GM21423 (cell line): ENCODE data around the gene JMJD7.
"Not testable (repeated sequence)": the region's sequence is repeated elsewhere in the genome, so short reads cannot be mapped to it uniquely, and the experiment has no call there.

Experiments used
- ATAC-seq: cut with Tn5 transposase; IDR thresholded peaks from one replicate; pipeline ENCODE4 v1.9.1; 2021; ENCODE audit warnings: mild to moderate bottlenecking, moderate library complexity; ENCODE audit not compliant: unreplicated experiment

JMJD7 gene

GRCh38 chr15:41821831-41822230, 6.1 kb upstream of the JMJD7 start:
- ATAC-seq: no peak

GRCh38 chr15:41822471-41822870, 5.4 kb upstream of the JMJD7 start:
- ATAC-seq: no peak

GRCh38 chr15:41822957-41823356, 4.9 kb upstream of the JMJD7 start:
- ATAC-seq: no peak

DNA sequence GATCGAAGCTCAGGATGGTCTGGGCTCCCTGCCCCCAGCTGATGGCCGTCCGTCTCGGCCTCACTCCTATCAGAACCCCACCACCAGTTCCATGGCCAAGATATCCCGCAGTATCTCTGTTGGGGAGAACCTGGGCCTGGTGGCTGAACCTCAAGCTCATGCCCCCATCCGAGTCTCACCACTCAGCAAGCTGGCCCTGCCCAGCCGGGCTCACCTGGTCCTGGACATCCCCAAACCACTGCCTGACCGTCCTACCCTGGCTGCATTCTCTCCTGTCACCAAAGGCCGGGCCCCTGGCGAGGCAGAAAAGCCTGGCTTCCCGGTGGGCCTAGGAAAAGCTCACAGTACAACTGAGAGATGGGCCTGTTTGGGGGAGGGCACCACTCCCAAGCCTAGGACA, 4.4 kb upstream of the JMJD7 start:
- ATAC-seq: no peak

DNA sequence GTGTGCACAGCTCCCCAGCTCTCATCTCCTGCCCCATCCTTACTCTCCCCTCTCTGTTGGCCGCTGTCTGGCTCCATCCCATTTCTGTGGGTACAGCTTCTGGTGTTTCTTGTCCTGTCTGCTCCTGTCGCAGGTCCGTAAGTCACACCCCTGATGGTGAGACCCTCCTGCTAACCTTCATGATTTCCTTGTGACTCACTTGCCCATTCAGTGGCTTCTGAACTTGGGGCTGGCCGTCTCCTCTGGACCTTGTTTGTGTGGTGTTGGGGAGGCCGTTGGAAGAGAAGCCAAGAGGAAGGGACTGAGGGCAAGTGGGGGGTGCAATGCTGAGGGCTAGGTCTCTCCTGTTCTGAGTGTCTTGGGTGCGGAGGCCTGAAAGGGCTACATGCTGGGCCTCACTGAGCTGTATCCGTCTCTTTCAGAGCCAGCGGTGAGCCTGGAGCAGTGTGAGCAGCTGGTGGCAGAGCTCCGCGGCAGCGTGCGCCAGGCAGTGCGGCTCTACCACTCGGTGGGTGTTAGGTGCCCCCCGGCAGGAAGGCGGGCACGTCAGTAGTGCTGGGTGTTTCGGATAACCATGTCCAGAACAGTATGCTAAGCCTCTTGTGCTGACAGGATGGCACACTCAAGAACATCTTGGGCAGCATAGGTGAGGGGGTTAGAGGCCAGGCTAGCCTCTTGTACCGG, 3.7 kb upstream of the JMJD7 start:
- no peak for ATAC-seq

DNA sequence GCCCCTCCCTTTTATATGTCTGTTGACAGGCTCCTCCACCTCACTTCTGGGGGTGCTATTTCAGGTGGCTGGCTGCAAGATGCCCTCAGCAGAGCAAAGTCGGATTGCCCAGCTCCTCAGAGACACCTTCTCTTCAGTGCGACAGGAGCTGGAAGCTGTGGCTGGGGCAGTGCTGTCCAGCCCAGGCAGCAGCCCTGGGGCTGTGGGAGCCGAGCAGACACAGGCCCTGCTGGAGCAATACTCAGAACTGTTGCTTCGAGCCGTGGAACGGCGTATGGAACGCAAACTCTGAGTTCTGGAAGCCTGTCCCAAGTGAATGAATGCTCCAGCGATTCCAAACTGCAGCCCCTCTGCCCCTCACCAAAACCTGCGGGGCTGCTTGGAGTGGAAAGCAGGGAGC, 2.7 kb upstream of the JMJD7 start:
- no peak for ATAC-seq

- ATAC-seq: no peak
Observed at GRCh38 chr15:41825572-41826535, 2.0 kb upstream of the JMJD7 start.

DNA sequence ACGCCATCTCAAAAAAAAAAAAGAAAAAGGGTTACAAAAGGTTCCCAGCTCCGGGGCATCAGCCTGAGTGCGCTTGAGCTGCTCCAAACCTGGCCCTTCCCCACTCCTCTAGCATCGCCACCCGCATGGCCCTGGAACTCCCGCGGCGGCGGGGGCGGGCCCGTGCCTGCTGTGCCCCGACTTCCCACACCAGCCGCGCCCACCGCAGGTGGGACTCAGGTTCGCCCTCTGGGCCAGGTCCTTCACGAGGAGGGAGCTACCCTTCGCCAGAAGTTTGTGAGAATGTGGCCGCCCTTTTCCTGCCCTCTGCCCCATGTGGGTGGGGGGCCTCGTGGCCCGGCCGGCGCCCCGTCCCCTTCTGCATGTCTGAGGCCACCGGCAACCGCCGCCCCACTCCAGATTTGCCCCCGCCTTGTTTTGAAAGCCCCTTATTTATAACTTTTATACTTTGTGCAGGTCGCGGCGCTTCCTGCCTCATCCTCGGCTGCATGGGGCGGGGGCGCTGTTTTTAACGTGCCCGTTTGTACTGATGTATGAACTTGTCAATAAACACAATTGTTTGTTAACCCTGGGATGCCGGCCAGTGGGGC, 507 bp upstream of the JMJD7 start:
- no peak for ATAC-seq

DNA sequence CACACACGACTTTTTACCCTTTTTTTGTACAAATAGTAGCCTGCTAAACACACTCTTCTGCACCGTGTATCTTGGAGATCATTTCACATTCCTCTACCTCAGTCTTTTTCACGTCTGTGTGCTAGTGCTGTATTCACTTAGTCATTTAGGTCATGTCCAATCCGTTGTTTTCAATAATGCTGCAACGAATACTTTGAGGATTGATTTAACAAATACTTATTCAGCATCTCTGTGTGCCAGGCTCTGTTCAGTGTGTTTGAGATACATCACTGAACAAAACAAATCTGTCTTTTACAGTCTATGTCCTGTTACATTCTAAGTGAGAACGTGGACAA, 882 bp downstream of the JMJD7 start:
- no peak for ATAC-seq

DNA sequence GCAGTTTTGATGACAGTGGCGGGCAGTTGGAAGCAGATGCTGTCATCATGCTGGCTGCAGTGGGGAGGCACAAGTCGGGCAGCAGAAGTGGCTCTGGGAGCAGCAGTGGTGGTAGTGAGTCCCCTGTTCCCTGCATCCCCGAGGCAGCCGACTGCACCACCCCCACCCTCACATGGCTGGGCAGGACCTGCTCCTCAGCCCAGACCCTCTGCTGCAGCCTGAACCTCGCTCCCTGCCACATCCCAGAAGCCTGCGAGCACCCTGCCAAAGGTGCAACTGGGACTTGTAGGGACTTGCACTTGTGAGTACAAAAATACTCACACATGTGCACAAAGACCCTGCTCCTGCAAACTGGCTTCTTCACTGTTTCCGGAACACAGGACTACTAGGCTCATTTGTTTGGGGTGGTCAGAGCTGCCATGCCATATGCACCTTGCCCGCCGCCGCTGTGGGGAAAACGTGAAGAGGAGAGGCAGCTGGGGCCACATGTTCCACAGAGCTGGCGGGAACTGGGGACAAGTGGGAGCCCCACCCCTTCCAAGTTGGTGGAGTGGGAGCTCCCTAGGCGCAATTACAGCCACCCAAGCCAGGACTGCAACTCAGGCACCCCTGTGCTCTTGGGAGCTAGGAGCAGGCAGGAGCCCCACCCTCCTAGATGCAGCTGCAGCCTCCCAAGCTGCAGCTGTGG, 2.2 kb downstream of the JMJD7 start:
- no peak for ATAC-seq

- not testable (repeated sequence) for ATAC-seq
Observed at GRCh38 chr15:41831291-41831690, 3.4 kb downstream of the JMJD7 start.

- ATAC-seq: no peak
Observed at GRCh38 chr15:41832208-41832607, 4.3 kb downstream of the JMJD7 start.

DNA sequence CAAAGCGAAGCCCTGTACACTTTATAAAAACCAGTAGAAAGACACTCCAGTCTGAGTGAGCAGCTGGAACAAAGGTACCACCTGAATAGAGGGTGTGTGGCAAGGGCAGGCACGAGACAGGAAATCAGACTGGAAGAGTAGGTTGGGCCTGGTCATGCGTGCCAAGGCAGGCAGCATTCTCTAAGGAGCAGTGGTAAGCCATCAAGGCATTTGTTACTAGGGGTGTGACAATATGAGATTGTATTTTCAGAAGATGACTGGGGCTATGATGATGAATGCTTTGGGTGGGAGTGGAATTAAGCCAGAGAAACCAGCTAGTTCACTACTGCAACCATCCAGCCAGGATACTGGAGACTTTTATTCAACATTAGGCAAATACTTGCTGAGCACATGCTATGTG, 5.0 kb downstream of the JMJD7 start:
- ATAC-seq: no peak

- no peak for ATAC-seq
Observed at GRCh38 chr15:41834096-41834495, 6.2 kb downstream of the JMJD7 start.

GRCh38 chr15:41836073-41836472, 8.2 kb downstream of the JMJD7 start:
- ATAC-seq: no peak

GRCh38 chr15:41836713-41837454, 9.0 kb downstream of the JMJD7 start:
- ATAC-seq: no peak

GRCh38 chr15:41838400-41838897, 10.6 kb downstream of the JMJD7 start, which contains the start of gene PLA2G4B:
PLA2G4B (plus strand) TSS chr15:41838847; CDS start chr15:41838914, 67 bp downstream.
- no peak for ATAC-seq

GRCh38 chr15:41839781-41840491, 12.0 kb downstream of the JMJD7 start:
- no peak for ATAC-seq

- ATAC-seq: no peak
Observed at GRCh38 chr15:41840673-41841072, 12.8 kb downstream of the JMJD7 start.

DNA sequence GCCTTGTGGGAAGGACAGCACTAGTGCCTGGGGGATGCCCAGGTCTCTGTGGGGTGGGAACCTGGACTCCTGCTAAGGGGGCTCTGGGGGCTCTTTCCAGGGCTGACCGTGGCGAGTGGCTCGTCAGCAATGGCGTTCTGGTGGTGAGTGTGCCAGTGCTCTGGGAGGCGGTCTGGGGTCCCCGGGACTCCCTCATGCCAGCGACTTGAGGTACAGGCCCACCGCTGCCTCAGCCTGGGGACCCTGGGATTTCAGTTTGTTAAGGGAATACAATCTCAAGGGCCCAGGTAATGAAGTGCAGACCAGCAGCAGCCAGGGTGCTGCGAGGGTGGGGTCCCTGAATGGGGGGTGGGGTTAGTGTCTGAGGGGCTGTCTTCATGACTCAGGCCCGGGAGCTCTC, 13.2 kb downstream of the JMJD7 start:
- ATAC-seq: no peak
